Measurements from ENCODE around the gene ANKRD29. TPM values are rescaled to one million over a fixed set of nuclear protein-coding genes. Genes with fewer than 3 reads are reported as not detected.

Gene ANKRD29
- total RNA-seq, 1 donor from 2014 or later = 0.65 TPM

- Mint-ChIP-seq H3K36me3 (peaks cover 16% of the 10 kb centered on the region), H3K27ac (no peak overlapping the region), H3K27me3 (ENCODE audit: insufficient read depth, low read depth) (no peaks in the 10 kb centered on the region), H3K4me1 (no peaks in the 10 kb centered on the region), H3K4me3 (no peak overlapping the region), H3K9me3 (no peaks in the 10 kb centered on the region)
- no peak overlapping the region for H3K4me3 ChIP-seq
- no peak overlapping the region for H3K27ac ChIP-seq
- no peaks in the 10 kb centered on the region for H3F3A ChIP-seq (ENCODE audit: low read depth)
- no peaks in the 10 kb centered on the region for H3K79me2 ChIP-seq (ENCODE audit: low read depth)
- TF ChIP-seq EZH2phosphoT487 (IDR thresholded peaks at IDR 0.05) (no peak), CTCF (IDR thresholded peaks at IDR 0.05) (no peak), EZH2 (IDR thresholded peaks at IDR 0.05) (no peak)
- no peaks in the 10 kb centered on the region for H3K9me3 ChIP-seq (ENCODE audit: low read depth)
- no peak overlapping the region for H2AFZ ChIP-seq (replicated peaks)
- H3K27me3 ChIP-seq = no peaks in the 10 kb centered on the region
- no peaks in the 10 kb centered on the region for H4K20me1 ChIP-seq (ENCODE audit: low read depth)
- no peak for DNase-seq (ENCODE audit: low spot score)
- H3K4me1 ChIP-seq = no peaks in the 10 kb centered on the region
- no peaks in the 10 kb centered on the region for H3K36me3 ChIP-seq
- H3K4me2 ChIP-seq = no peak overlapping the region
- no peak overlapping the region for H3K9ac ChIP-seq
Observed at GRCh38 chr18:23567671-23568070, 95.0 kb downstream of the ANKRD29 start.

GRCh38 chr18:23565916-23566547 lies 96.7 kb downstream of the ANKRD29 start:
- Mint-ChIP-seq H3K27ac (no peak overlapping the region), H3K4me1 (no peaks in the 10 kb centered on the region), H3K9me3 (no peaks in the 10 kb centered on the region), H3K27me3 (ENCODE audit: insufficient read depth, low read depth) (peaks cover 2% of the 10 kb centered on the region), H3K36me3 (peaks cover 24% of the 10 kb centered on the region), H3K4me3 (no peak overlapping the region)
- Histone ChIP-seq H2AFZ (replicated peaks) (no peak overlapping the region), H3K4me2 (no peak overlapping the region), H3K9me3 (ENCODE audit: low read depth) (no peaks in the 10 kb centered on the region), H3K27me3 (no peaks in the 10 kb centered on the region), H3K4me3 (no peak overlapping the region), H3K9ac (no peak overlapping the region), H3K4me1 (no peaks in the 10 kb centered on the region), H3K79me2 (ENCODE audit: low read depth) (no peaks in the 10 kb centered on the region), H3K36me3 (no peaks in the 10 kb centered on the region), H4K20me1 (ENCODE audit: low read depth) (no peaks in the 10 kb centered on the region), H3K27ac (no peak overlapping the region), H3F3A (ENCODE audit: low read depth) (no peaks in the 10 kb centered on the region)
- no peak for TF ChIP-seq EZH2 (IDR thresholded peaks at IDR 0.05)
- TF ChIP-seq EZH2phosphoT487 (IDR thresholded peaks at IDR 0.05) = no peak
- no peak for TF ChIP-seq CTCF (IDR thresholded peaks at IDR 0.05)
- no peak for DNase-seq (ENCODE audit: low spot score)

GRCh38 chr18:23563377-23564043 lies 99.2 kb downstream of the ANKRD29 start:
- H3K27ac Mint-ChIP-seq = no peak overlapping the region
- Histone ChIP-seq H3K36me3 (no peaks in the 10 kb centered on the region), H3K79me2 (ENCODE audit: low read depth) (no peaks in the 10 kb centered on the region), H2AFZ (replicated peaks) (no peak overlapping the region), H3K9me3 (ENCODE audit: low read depth) (no peaks in the 10 kb centered on the region), H3K27me3 (no peaks in the 10 kb centered on the region), H3K27ac (no peak overlapping the region), H3F3A (ENCODE audit: low read depth) (no peaks in the 10 kb centered on the region), H3K4me1 (no peaks in the 10 kb centered on the region), H3K4me2 (no peak overlapping the region), H3K9ac (no peak overlapping the region), H4K20me1 (ENCODE audit: low read depth) (no peaks in the 10 kb centered on the region), H3K4me3 (no peak overlapping the region)
- peaks cover 32% of the 10 kb centered on the region for H3K36me3 Mint-ChIP-seq
- TF ChIP-seq CTCF (IDR thresholded peaks at IDR 0.05) = no peak
- no peak for TF ChIP-seq EZH2 (IDR thresholded peaks at IDR 0.05)
- no peak for TF ChIP-seq EZH2phosphoT487 (IDR thresholded peaks at IDR 0.05)
- DNase-seq (ENCODE audit: low spot score) = no peak
- H3K27me3 Mint-ChIP-seq (ENCODE audit: insufficient read depth, low read depth) = peaks cover 2% of the 10 kb centered on the region
- H3K9me3 Mint-ChIP-seq = no peaks in the 10 kb centered on the region
- no peak overlapping the region for H3K4me3 Mint-ChIP-seq
- no peaks in the 10 kb centered on the region for H3K4me1 Mint-ChIP-seq

All from neural progenitor cell (in vitro differentiated cells).